NCI-H1105 treated with DMSO at 0.1 percent for 48 hours (cell line): Measurements from ENCODE around the gene CLPSL2.
A peak's percentile ranks its signal among the peaks of the same experiment; 100 is the strongest.

Experiments used
- DNase-seq: peaks from one replicate; lab custom pipeline; 2025; lab: John Stamatoyannopoulos, UW

Gene CLPSL2

GRCh38 chr6:35787266-35788218 lies 11.1 kb downstream of the CLPSL2 start:
- DNase-seq = no peak

GRCh38 chr6:35788423-35788982 lies 12.1 kb downstream of the CLPSL2 start:
- no peak for DNase-seq

DNA sequence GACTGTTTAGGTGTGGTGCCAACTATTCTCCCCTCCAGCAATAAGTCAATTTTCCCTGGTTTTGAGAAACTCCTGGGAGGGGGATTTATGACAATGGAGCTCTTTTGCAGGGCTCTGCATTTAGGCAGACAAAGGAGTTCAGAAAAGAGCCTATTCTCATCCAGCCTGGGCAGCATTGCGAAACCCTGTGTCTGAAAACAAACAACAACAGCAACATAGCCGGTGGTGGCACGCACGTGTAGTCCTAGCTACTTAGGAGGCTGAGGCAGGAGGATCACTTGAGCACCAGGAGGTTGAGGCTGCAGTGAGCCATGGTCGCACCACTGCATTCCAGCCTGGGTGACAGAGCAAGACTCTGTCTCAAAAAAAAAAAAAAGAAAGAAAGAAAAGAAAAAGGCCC lies 14.3 kb downstream of the CLPSL2 start:
- DNase-seq = no peak

- DNase-seq = no peak
Observed at GRCh38 chr6:35794536-35795452, 18.4 kb downstream of the CLPSL2 start.

GRCh38 chr6:35795453-35796071 lies 19.2 kb downstream of the CLPSL2 start:
- DNase-seq = no peak

GRCh38 chr6:35796236-35796635 lies 19.8 kb downstream of the CLPSL2 start:
- no peak for DNase-seq

DNA sequence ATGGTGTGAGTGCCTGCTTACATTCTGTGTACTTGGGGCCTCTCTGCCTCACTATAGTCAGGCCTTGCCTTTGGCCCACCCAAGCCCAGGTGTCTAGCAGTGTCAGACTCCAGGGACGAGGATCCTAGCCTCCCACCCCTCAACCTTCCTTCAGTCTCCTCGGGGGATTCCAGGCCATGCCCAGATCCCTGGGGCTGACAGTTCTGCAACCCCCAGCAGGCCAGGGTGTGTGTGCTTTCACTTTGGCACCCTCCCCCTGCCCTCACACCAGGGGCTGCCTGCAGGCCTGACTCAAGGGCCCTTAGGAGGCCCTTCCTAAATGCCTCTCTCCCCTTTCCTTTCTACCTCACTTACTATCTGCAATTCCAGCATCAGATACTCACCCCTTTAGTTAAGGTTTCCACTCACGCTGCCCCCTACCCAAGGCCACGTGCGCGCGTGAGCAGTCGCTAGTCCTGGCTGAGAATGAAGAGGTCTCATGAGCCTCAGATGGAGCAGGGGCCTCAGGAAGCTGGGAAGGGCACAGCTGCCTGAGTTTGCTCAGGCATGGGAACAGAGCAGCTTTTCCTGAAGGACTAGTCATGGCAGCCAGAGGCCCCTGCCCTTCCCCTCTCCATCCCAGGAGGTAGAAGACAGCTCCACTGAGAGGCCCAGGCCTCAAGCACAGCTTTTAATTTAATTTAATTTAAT lies 21.6 kb downstream of the CLPSL2 start:
- no peak for DNase-seq

- no peak for DNase-seq
Observed at GRCh38 chr6:35798706-35799105, 22.3 kb downstream of the CLPSL2 start.

DNA sequence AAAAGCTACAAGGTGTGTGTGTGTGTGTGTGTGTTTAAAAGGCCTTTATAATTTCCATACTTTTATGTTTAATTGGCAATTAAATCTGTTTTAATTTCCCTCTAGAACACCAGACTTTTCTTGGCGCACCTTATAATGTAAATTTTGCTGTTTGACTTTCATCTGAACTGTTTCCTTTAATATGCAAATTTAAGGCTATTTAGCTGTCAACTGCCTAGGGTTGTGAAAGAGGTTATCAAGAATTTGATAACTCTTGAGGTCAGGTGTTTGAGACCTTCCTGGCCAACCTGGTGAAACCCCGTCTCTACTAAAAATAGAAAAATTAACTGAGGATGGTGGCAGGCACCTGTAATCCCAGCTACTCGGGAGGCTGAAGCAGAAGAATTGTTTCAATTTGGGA lies 24.8 kb downstream of the CLPSL2 start:
- DNase-seq = no peak

- peak; percentile 77 for DNase-seq
Observed at GRCh38 chr6:35804996-35805736, 28.8 kb downstream of the CLPSL2 start, which contains the start of gene LHFPL5. Gene LHFPL5 (plus strand): TSS chr6:35805352. CDS start chr6:35805671, 319 bp downstream.

DNA sequence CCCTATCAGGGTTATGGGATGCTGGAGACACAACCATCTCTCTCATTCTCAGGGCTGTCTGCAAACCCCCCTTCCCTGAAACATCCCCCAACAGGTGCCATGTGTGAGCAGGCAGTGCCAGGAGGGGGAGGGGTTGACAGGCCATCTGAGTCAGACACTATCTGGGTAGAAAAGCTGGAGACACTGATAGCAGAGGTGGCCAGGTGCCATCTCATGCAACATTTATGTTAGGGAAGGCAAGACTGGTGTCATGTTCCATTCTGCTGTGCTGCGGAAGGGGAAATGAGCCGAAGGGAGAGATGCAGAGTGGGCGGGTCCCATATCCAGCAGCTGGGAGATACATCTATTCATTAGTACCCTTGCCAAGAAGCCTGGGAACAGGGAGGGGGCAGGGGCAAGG lies 32.3 kb downstream of the CLPSL2 start:
- DNase-seq = peak; percentile 98

- DNase-seq = no peak
Observed at GRCh38 chr6:35809809-35810208, 33.4 kb downstream of the CLPSL2 start.

DNA sequence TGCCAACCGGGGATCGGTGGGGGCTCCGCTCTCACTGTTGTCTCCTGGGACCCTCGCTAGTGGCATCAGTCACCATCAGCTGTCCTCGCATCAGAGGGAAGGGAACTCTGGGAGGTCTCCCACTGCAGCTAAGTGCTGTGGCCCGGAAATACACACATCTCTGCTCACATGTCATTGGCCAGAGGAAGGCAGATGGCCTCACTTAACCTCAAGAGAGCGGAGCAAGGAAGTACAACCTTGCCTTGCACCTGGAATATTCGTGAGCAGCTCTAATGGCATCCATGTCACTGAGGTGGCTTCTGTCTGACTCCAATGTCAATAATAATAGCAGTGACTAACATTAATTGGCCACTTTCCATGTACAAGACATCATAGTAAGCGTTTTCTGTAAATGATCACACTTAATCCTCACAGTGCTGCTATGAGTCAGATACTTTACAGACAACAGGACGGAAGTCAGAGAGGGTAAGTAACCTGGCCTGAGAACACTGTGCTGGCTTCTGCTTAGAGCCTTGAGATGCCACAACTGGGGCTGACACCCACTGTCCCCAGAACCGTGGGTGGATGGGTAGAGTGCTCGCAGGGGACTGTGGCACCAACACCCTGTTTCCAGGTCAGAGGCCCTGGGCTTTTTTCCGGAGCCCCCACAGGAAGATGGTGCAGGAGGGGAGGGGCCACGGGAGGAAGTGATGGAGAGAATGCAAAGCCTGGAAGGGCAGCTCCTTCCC lies 34.7 kb downstream of the CLPSL2 start:
- no peak for DNase-seq

- DNase-seq = no peak
Observed at GRCh38 chr6:35811699-35811995, 35.2 kb downstream of the CLPSL2 start.

DNA sequence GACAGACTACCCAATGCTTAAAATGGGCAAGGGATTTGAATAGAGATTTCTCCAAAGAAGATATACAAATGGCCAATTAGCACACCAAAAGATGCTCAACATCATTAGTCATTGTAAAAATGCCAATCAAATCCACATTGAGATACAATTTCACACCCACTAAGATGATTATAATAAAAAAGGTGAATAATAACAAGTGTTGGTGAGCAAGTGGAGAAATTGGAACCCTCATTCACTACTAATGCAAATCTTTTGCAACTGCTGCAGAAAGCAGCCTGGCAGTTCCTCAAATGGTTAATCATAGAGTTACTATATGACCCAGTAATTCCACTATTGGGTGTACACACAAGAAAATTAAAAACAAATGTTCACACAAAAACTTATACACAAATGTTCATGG lies 41.1 kb downstream of the CLPSL2 start:
- no peak for DNase-seq

DNA sequence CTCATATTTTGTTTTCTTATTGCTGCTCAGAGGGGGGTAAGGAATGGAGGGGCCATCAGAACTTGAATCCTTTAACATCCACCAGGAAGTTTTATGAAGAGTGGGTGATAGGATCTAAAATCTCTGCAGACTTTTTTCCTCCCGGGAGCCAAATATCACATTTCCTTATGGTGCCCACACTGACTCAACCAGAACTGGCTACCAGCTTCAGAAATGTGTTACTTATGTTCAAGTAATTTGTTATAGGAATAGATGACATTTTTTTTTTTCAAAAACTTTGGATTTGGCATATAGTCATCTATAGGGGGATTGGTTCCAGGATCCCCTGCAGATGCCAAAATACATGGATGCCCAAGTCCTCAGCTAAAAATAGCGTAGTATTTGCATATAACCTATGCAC lies 47.2 kb downstream of the CLPSL2 start:
- no peak for DNase-seq

DNA sequence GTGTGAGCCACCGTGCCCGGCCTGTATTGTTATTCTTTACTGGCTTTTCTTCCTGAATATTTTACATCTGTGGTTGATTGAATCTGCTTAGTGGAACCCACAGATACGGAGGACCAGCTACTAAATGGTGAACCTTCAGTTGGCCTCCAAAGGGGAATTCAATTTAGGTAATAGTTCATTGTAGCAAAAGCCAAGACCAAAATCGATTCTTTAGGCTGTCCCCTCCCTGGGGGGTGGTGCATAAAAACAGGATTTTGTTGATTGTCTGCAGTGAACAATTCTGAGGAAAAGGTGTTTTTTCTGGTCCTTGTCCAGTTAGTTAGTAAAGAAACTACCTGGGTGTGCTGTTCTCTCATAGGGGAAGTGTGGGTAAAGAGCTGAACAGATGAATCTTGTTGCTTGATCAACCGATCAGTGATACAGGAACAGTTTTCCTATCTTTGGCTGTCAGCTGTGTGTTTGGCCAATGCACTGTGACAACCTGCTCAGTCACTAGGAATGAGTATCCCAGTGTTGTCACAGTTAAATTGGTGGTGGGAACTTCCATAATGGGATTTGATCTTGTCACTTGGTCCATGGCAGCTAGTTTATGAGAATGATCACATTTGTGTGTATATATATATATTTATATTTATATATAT lies 48.3 kb downstream of the CLPSL2 start:
- no peak for DNase-seq
